ENCODE measurements around the gene WDR33. TPM values are rescaled to one million over a fixed set of nuclear protein-coding genes. Genes with fewer than 3 reads are reported as not detected.

WDR33 gene
- total and polyA plus RNA-seq, 2 of the 13 experiments (the other 11 are each of a cell fraction or from before 2014, with no cell fraction given) = 54.9 to 78.2 TPM

DNA sequence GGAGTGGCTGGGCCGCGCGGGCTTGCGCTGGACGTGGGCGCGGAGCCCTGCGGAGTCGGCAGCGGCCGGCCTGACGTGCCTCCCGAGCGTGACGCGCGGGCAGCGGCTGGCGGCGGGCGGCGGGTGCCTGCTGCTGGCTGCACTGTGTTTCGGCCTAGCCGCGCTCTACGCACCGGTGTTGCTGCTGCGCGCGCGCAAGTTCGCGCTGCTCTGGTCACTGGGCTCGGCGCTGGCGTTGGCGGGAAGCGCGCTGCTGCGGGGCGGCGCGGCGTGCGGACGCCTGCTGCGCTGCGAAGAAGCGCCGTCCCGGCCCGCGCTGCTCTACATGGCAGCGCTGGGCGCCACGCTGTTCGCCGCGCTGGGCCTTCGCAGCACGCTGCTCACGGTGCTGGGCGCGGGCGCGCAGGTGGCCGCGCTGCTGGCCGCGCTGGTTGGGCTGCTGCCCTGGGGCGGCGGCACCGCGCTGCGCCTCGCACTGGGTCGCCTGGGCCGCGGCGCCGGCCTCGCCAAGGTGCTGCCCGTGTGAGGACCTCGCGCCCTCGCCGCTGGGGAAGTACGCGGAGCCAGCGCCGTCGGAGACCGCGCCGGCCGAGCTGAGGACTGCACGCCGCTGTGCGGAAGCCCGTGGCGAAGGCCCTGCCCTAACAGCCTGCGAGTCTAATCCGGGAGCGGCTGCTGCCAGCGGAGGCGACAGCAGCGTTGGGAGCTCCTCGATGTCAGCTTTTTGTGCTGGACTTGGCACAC lies 109.1 kb downstream of the WDR33 start (continued):
- TF ChIP-seq SIN3A (IDR thresholded peaks at IDR 0.05; ENCODE audit: borderline replicate concordance, low read depth, low read length) (0 out of 2 replicates have a peak, but pooled peaks have one; percentile 21), HOXD1 (CRISPR knock-in tag; IDR thresholded peaks at IDR 0.05) (peak; percentile 54), HOXA5 (CRISPR knock-in tag; IDR thresholded peaks at IDR 0.05) (peak; percentile 62; the same call in 1 of the 2 replicates), SMAD1 (CRISPR knock-in tag; IDR thresholded peaks at IDR 0.05; ENCODE audit: borderline replicate concordance, low read depth) (no peak; the same call in 1 of the 2 replicates), MED13 (CRISPR knock-in tag; IDR thresholded peaks at IDR 0.05) (peak; percentile 59), ZNF644 (CRISPR knock-in tag; IDR thresholded peaks at IDR 0.05; ENCODE audit: low read depth) (no peak), NFRKB (IDR thresholded peaks at IDR 0.05) (no peak), JUND (CRISPR knock-in tag; IDR thresholded peaks at IDR 0.05) (no peak), SRY (CRISPR knock-in tag; IDR thresholded peaks at IDR 0.05) (peak; percentile 63; the same call in 1 of the 2 replicates), ZNF274 (CRISPR knock-in tag; IDR thresholded peaks at IDR 0.05) (peak; percentile 98)
- TF ChIP-seq, protein P1, sequence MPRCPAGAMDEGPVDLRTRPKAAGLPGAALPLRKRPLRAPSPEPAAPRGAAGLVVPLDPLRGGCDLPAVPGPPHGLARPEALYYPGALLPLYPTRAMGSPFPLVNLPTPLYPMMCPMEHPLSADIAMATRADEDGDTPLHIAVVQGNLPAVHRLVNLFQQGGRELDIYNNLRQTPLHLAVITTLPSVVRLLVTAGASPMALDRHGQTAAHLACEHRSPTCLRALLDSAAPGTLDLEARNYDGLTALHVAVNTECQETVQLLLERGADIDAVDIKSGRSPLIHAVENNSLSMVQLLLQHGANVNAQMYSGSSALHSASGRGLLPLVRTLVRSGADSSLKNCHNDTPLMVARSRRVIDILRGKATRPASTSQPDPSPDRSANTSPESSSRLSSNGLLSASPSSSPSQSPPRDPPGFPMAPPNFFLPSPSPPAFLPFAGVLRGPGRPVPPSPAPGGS (CRISPR knock-in tag; IDR thresholded peaks at IDR 0.05) = peak; percentile 86
- TF ChIP-seq, protein P2, sequence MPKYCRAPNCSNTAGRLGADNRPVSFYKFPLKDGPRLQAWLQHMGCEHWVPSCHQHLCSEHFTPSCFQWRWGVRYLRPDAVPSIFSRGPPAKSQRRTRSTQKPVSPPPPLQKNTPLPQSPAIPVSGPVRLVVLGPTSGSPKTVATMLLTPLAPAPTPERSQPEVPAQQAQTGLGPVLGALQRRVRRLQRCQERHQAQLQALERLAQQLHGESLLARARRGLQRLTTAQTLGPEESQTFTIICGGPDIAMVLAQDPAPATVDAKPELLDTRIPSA (CRISPR knock-in tag; IDR thresholded peaks at IDR 0.05; ENCODE audit: borderline replicate concordance) = 0 out of 2 replicates have a peak, but pooled peaks have one; percentile 65
- TF ChIP-seq, protein P3, sequence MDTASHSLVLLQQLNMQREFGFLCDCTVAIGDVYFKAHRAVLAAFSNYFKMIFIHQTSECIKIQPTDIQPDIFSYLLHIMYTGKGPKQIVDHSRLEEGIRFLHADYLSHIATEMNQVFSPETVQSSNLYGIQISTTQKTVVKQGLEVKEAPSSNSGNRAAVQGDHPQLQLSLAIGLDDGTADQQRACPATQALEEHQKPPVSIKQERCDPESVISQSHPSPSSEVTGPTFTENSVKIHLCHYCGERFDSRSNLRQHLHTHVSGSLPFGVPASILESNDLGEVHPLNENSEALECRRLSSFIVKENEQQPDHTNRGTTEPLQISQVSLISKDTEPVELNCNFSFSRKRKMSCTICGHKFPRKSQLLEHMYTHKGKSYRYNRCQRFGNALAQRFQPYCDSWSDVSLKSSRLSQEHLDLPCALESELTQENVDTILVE (CRISPR knock-in tag; IDR thresholded peaks at IDR 0.05) = no peak
- TF ChIP-seq, protein P4, sequence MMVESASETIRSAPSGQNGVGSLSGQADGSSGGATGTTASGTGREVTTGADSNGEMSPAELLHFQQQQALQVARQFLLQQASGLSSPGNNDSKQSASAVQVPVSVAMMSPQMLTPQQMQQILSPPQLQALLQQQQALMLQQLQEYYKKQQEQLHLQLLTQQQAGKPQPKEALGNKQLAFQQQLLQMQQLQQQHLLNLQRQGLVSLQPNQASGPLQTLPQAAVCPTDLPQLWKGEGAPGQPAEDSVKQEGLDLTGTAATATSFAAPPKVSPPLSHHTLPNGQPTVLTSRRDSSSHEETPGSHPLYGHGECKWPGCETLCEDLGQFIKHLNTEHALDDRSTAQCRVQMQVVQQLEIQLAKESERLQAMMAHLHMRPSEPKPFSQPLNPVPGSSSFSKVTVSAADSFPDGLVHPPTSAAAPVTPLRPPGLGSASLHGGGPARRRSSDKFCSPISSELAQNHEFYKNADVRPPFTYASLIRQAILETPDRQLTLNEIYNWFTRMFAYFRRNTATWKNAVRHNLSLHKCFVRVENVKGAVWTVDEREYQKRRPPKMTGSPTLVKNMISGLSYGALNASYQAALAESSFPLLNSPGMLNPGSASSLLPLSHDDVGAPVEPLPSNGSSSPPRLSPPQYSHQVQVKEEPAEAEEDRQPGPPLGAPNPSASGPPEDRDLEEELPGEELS (CRISPR knock-in tag; IDR thresholded peaks at IDR 0.05) = peak; percentile 62
- TF ChIP-seq, protein P5, sequence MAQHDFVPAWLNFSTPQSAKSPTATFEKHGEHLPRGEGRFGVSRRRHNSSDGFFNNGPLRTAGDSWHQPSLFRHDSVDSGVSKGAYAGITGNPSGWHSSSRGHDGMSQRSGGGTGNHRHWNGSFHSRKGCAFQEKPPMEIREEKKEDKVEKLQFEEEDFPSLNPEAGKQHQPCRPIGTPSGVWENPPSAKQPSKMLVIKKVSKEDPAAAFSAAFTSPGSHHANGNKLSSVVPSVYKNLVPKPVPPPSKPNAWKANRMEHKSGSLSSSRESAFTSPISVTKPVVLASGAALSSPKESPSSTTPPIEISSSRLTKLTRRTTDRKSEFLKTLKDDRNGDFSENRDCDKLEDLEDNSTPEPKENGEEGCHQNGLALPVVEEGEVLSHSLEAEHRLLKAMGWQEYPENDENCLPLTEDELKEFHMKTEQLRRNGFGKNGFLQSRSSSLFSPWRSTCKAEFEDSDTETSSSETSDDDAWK (CRISPR knock-in tag; IDR thresholded peaks at IDR 0.05) = no peak
- TF ChIP-seq, protein P6, sequence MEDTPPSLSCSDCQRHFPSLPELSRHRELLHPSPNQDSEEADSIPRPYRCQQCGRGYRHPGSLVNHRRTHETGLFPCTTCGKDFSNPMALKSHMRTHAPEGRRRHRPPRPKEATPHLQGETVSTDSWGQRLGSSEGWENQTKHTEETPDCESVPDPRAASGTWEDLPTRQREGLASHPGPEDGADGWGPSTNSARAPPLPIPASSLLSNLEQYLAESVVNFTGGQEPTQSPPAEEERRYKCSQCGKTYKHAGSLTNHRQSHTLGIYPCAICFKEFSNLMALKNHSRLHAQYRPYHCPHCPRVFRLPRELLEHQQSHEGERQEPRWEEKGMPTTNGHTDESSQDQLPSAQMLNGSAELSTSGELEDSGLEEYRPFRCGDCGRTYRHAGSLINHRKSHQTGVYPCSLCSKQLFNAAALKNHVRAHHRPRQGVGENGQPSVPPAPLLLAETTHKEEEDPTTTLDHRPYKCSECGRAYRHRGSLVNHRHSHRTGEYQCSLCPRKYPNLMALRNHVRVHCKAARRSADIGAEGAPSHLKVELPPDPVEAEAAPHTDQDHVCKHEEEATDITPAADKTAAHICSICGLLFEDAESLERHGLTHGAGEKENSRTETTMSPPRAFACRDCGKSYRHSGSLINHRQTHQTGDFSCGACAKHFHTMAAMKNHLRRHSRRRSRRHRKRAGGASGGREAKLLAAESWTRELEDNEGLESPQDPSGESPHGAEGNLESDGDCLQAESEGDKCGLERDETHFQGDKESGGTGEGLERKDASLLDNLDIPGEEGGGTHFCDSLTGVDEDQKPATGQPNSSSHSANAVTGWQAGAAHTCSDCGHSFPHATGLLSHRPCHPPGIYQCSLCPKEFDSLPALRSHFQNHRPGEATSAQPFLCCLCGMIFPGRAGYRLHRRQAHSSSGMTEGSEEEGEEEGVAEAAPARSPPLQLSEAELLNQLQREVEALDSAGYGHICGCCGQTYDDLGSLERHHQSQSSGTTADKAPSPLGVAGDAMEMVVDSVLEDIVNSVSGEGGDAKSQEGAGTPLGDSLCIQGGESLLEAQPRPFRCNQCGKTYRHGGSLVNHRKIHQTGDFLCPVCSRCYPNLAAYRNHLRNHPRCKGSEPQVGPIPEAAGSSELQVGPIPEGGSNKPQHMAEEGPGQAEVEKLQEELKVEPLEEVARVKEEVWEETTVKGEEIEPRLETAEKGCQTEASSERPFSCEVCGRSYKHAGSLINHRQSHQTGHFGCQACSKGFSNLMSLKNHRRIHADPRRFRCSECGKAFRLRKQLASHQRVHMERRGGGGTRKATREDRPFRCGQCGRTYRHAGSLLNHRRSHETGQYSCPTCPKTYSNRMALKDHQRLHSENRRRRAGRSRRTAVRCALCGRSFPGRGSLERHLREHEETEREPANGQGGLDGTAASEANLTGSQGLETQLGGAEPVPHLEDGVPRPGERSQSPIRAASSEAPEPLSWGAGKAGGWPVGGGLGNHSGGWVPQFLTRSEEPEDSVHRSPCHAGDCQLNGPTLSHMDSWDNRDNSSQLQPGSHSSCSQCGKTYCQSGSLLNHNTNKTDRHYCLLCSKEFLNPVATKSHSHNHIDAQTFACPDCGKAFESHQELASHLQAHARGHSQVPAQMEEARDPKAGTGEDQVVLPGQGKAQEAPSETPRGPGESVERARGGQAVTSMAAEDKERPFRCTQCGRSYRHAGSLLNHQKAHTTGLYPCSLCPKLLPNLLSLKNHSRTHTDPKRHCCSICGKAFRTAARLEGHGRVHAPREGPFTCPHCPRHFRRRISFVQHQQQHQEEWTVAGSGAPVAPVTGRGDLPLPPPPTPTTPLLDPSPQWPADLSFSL (CRISPR knock-in tag; IDR thresholded peaks at IDR 0.05) = no peak
